Measurements from ENCODE around the gene RPH3AL. TPM values are rescaled to one million over a fixed set of nuclear protein-coding genes. Genes with fewer than 3 reads are reported as not detected.

The RPH3AL gene
- total and polyA plus RNA-seq, 10 donors = 4.8 to 182 (median 49.1) TPM

DNA sequence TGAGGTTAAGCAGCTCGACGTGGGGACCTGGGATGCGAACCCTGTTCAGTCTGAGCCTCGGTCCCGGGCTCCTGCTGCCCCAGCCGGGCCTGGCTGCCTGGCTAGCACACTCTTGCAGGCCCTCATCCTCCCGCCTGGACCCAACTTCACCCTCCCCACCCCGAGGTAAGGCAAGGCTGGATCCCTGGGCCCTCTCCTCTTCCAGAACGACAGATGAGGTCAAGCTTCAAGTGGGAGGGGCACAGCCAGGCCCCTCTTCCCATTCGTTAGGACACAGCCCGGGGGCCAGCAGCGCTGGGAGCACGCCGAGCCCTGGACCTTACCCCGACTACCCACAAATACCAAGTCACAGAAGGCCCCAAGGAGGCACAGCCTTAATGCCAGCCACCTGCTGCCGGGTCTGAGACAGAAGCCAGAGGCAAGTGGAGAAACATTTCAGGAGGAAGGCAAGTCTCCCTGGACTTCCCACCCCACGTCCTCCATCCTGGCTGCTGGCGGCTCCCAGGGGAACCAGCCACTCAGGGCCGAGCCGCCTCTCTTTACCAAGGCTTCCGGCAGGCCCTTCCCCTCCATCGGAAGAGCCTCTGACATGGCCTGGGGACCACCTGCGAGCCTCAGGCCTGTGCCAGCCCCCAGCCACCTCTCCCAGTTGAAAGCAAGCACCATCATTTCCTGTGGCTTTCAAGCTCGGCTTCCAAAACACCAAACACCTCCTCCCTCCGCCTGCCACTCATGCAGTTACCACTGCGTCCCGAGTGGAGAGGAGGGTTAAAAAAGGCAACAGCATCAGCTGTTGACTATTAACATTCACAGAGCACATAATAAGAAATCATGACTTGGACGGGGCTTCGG, 59.9 kb downstream of the RPH3AL start:
- intact Hi-C loops (cut with DNase I; ENCODE audit: low total_unique reads) = no loop called here
- H3K4me1 ChIP-seq = peaks cover 0 to 32% (median 8%) of the 10 kb centered on the region in 6 donors
- H3K36me3 ChIP-seq = peaks cover 0 to 32% (median 0%) of the 10 kb centered on the region in 6 donors
- H3K4me3 ChIP-seq = peak overlapping the region in 3 of 8 donors; percentile 1 to 19 (median 5)
- H3K27ac ChIP-seq = peak overlapping the region in 3 of 8 donors; percentile 19 to 67 (median 33)
- WGBS, 5 donors = 44 to 58% (median 50%) methylated on average over 28 to 29 of the region's 29 CpGs
- peak; percentile 71 for DNase-seq
- H3K9me3 ChIP-seq = no peaks in the 10 kb centered on the region
- no peaks in the 10 kb centered on the region for H3K27me3 ChIP-seq (replicated peaks in 1 of 7)
- TF ChIP-seq, protein P1, sequence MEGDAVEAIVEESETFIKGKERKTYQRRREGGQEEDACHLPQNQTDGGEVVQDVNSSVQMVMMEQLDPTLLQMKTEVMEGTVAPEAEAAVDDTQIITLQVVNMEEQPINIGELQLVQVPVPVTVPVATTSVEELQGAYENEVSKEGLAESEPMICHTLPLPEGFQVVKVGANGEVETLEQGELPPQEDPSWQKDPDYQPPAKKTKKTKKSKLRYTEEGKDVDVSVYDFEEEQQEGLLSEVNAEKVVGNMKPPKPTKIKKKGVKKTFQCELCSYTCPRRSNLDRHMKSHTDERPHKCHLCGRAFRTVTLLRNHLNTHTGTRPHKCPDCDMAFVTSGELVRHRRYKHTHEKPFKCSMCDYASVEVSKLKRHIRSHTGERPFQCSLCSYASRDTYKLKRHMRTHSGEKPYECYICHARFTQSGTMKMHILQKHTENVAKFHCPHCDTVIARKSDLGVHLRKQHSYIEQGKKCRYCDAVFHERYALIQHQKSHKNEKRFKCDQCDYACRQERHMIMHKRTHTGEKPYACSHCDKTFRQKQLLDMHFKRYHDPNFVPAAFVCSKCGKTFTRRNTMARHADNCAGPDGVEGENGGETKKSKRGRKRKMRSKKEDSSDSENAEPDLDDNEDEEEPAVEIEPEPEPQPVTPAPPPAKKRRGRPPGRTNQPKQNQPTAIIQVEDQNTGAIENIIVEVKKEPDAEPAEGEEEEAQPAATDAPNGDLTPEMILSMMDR (IDR thresholded peaks at IDR 0.05 in 8 of 11, conservative IDR thresholded peaks at IDR 0.05 in 3 of 11) = no peak
- TF ChIP-seq POLR2AphosphoS5 (IDR thresholded peaks at IDR 0.05) (no peak), POLR2A (IDR thresholded peaks at IDR 0.05) (no peak)

DNA sequence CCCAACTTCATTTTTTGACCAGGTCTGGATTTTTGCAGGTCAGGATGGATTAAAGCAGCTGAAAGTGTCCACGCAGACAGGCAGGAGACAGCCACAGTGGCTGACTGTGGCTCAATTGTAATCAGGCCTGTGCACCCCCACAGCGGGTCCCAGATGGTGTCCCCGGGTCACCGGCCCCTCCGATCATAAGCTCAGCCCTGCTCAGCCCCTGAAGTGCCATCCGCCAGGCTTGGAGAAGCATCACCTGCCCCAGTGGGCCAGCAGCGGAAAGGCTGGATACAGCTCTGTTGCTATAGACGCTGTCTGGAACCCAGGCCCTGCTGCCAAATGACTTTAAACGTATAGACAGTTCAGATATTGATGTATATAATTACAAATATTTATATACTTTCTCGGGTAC, 60.6 kb downstream of the RPH3AL start:
- H3K9me3 ChIP-seq = no peaks in the 10 kb centered on the region
- peak; percentile 51 for DNase-seq

DNA sequence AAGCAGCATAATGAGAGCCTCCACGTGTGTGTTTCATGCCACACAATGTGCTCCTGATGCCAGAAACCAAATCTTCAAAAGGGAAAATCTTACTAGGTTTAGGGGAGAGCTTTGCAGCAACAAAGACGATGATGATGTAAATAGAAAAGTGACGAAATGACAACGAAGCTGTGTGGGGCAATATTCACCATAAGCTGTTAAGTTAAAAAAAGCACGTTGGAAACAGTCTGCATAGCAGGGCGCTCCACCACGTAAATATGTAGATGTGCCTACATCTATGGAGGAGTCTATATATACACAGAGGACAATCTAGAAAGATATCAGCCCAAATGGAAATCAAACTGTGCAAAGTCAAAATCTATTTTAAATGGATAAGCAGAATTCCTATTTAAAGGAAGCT, 61.0 kb downstream of the RPH3AL start:
- no peaks in the 10 kb centered on the region for H3K27me3 ChIP-seq (replicated peaks in 1 of 7)
- no peak for DNase-seq
- peaks cover 0 to 25% (median 0%) of the 10 kb centered on the region in 6 donors for H3K36me3 ChIP-seq
- WGBS, 5 donors = 54 to 83% (median 68%) methylated on average over 7 of the region's 7 CpGs
- H3K27ac ChIP-seq = peak overlapping the region in 1 of 8 donors; percentile 67
- TF ChIP-seq, protein P1 (IDR thresholded peaks at IDR 0.05 in 8 of 11, conservative IDR thresholded peaks at IDR 0.05 in 3 of 11) = no peak
- no peak for TF ChIP-seq POLR2A (IDR thresholded peaks at IDR 0.05)
- TF ChIP-seq POLR2AphosphoS5 (IDR thresholded peaks at IDR 0.05) = no peak
- H3K9me3 ChIP-seq = no peaks in the 10 kb centered on the region
- peaks cover 0 to 32% (median 8%) of the 10 kb centered on the region in 6 donors for H3K4me1 ChIP-seq
- intact Hi-C loops (cut with DNase I; ENCODE audit: low total_unique reads) = no loop called here
- no peak overlapping the region for H3K4me3 ChIP-seq

More for the DNA sequence above, 60.6 kb downstream of the RPH3AL start:
- TF ChIP-seq POLR2AphosphoS5 (IDR thresholded peaks at IDR 0.05) (no peak), POLR2A (IDR thresholded peaks at IDR 0.05) (no peak)
- TF ChIP-seq, protein P1 (IDR thresholded peaks at IDR 0.05 in 8 of 11, conservative IDR thresholded peaks at IDR 0.05 in 3 of 11) = no peak
- WGBS, 5 donors = 92 to 97% (median 94%) methylated on average over 10 of the region's 10 CpGs
- Histone ChIP-seq H3K4me3 (no peak overlapping the region), H3K4me1 (peaks cover 0 to 32% (median 8%) of the 10 kb centered on the region in 6 donors), H3K27ac (peak overlapping the region in 1 of 8 donors; percentile 67), H3K36me3 (peaks cover 0 to 27% (median 0%) of the 10 kb centered on the region in 6 donors), H3K27me3 (replicated peaks in 1 of 7) (no peaks in the 10 kb centered on the region)
- intact Hi-C loops (cut with DNase I; ENCODE audit: low total_unique reads) = no loop called here

GRCh38 chr17:290626-291025, 62.0 kb downstream of the RPH3AL start:
- Histone ChIP-seq H3K27ac (peak overlapping the region in 1 of 8 donors; percentile 24), H3K9me3 (no peaks in the 10 kb centered on the region), H3K27me3 (replicated peaks in 1 of 7) (no peaks in the 10 kb centered on the region), H3K36me3 (peaks cover 0 to 25% (median 0%) of the 10 kb centered on the region in 6 donors), H3K4me1 (peaks cover 0 to 32% (median 8%) of the 10 kb centered on the region in 6 donors), H3K4me3 (no peak overlapping the region)
- intact Hi-C loops (cut with DNase I; ENCODE audit: low total_unique reads) = no loop called here
- TF ChIP-seq POLR2AphosphoS5 (IDR thresholded peaks at IDR 0.05) = no peak
- TF ChIP-seq POLR2A (IDR thresholded peaks at IDR 0.05) = no peak
- TF ChIP-seq, protein P1 (IDR thresholded peaks at IDR 0.05 in 8 of 11, conservative IDR thresholded peaks at IDR 0.05 in 3 of 11) = no peak
- DNase-seq = peak; percentile 40
- WGBS, 5 donors = 88 to 92% (median 90%) methylated on average over 18 of the region's 18 CpGs
